SJCRH30 (cell line): ENCODE results near the gene MAPK14. TPM values are rescaled to one million over a fixed set of nuclear protein-coding genes. Genes with fewer than 3 reads are reported as not detected.
"Not testable (repeated sequence)": the region's sequence is repeated elsewhere in the genome, so short reads cannot be mapped to it uniquely, and the experiment has no call there.

Source experiments
- DNase-seq, 2 experiments: peaks; one replicate each; pipeline ENCODE4 v3.0.0-alpha.2; 2015 to 2020
- H3K27ac ChIP-seq: fragments of 250-450 bp; sonication (Bioruptor Pico); 2 replicates; pipeline ENCODE4 v1.5.1; 2020; ENCODE audit warnings: mild to moderate bottlenecking, moderate library complexity
- H3K27me3 ChIP-seq: fragments of 250-450 bp; sonication (Bioruptor Pico); 2 replicates; pipeline ENCODE4 v1.5.1; 2020; ENCODE audit warnings: mild to moderate bottlenecking, moderate library complexity
- H3K36me3 ChIP-seq: fragments of 250-450 bp; sonication (Bioruptor Pico); 2 replicates; pipeline ENCODE4 v1.5.1; 2020; ENCODE audit warnings: mild to moderate bottlenecking, moderate library complexity
- H3K4me1 ChIP-seq: fragments of 250-450 bp; sonication (Bioruptor Pico); 2 replicates; pipeline ENCODE4 v1.5.1; 2020; ENCODE audit warnings: mild to moderate bottlenecking, moderate library complexity
- H3K4me3 ChIP-seq: fragments of 250-450 bp; sonication (Bioruptor Pico); 2 replicates; pipeline ENCODE4 v1.5.1; 2020; ENCODE audit warnings: mild to moderate bottlenecking, moderate library complexity
- H3K9me3 ChIP-seq: fragments of 250-450 bp; sonication (Bioruptor Pico); replicated peaks from 2 replicates; pipeline ENCODE4 v1.5.1; 2020; ENCODE audit warnings: mild to moderate bottlenecking, moderate library complexity
- total RNA-seq: library from RNA; depleted of rRNA; stranded (reverse); fragments of >200 nt; shearing (Covaris generic); gene quantifications from 2 replicates; pipeline ENCODE4 v1.2.3, GENCODE V29; 2014

Gene MAPK14
- total RNA-seq, 1 experiment from 2014 or later = 43.8 TPM

DNA sequence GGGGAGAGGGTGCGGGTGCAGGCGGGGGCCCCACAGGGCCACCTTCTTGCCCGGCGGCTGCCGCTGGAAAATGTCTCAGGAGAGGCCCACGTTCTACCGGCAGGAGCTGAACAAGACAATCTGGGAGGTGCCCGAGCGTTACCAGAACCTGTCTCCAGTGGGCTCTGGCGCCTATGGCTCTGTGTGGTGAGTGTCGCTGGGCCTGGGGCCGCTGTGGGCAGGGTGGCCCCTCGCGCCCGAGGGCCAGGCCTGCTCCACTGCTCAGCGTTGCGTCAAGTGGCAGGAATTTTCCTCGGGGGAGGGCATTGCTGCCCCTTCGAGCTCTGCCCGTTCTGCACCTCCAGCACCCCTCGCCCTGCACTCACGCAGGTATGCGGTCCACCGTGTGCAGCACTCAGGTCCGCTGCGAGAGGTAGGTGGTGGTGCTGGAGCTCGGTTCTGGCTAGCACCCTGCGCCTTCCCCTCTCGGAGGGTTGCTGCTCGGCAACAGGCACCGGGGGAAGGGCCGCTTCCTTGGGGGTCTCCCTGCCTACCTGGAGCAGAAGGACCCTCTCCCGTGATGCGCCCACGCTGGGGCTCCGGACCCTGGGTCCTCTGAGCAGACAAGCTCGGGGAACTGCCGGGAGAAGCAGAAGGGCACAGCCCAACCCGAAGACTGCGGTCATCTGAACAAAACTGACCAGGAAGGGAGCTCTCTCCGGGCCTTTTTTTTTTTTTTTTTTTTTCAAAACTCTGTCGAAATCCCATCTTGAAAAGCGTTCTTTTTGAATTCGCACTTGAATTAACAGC lies 674 bp downstream of the MAPK14 start:
- peak; percentile 24 to 38 for DNase-seq
- no peaks in the 10 kb centered on the region for H3K27me3 ChIP-seq
- H3K9me3 ChIP-seq = no peaks in the 10 kb centered on the region
- no peaks in the 10 kb centered on the region for H3K4me1 ChIP-seq
- H3K36me3 ChIP-seq = no peaks in the 10 kb centered on the region
- H3K27ac ChIP-seq = peak overlapping the region; percentile 36
- peak overlapping the region; percentile 87 for H3K4me3 ChIP-seq

DNA sequence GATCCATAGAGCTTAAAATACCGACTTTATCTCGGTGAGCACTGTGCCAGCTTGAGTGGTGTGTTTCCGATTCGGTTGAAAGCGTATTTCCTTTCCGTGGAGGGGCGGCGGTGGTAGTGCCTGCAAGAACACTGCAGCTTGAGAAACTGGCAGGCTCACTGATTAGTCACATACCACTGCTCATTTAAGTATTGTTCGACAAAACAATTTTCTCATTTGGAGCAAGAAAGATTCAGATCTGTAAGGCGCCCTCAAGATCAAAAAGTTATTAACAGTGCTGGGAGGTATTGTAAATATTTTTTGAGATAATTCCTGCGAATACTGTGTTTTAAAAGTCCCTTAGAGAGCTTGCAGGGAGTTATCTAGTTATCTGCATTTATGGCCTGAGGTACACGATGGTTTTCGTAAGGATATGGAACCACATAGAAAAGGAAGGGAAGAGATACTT lies 1.3 kb downstream of the MAPK14 start:
- Histone ChIP-seq H3K27me3 (no peaks in the 10 kb centered on the region), H3K36me3 (no peaks in the 10 kb centered on the region), H3K9me3 (no peaks in the 10 kb centered on the region), H3K27ac (peak overlapping the region; percentile 36), H3K4me3 (peak overlapping the region; percentile 87), H3K4me1 (no peaks in the 10 kb centered on the region)
- peak; percentile 59 to 67 for DNase-seq

DNA sequence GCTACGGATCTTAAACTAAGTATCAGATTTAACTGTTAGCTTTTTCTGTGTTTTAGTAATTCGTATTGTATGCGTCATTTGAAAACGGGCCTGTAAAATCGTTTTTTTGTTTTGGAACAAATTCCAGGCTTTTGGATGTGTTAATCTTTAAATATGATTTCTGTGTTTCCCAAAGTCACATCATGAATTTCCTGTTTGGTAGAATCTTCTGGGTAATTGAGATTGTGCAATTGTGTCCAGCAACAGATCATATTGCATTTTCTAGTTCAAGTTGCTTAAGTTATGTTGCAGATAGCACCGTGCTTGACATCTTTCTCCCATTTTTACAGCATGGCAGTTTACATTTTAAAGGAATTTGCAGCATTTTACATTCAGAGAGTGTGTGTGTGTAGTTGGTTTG lies 1.9 kb downstream of the MAPK14 start:
- Histone ChIP-seq H3K4me1 (no peaks in the 10 kb centered on the region), H3K9me3 (no peaks in the 10 kb centered on the region), H3K27ac (peak overlapping the region; percentile 36), H3K27me3 (no peaks in the 10 kb centered on the region), H3K36me3 (no peaks in the 10 kb centered on the region), H3K4me3 (peak overlapping the region; percentile 87)
- peak in 1 of 2 experiments; percentile 14 for DNase-seq

DNA sequence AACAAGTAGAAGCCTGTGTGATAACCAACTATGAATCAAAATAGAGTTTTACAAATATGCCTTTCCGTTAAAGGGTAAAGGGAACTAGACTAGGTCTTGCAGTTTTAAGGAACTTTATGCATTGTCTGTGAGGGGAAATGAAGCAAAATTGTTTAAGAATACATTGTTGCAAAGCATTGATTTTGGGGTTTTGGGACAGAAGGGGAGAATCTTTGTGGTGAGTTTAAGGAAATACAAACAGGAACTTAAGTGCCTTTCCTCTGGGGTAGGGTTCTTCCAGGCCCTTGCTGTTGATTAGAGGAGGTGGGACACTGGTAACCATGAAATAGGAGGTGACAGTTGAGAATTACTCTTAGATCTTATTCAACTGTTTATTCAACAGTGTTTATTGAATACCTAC lies 4.7 kb downstream of the MAPK14 start:
- Histone ChIP-seq H3K4me3 (no peak overlapping the region), H3K27me3 (no peaks in the 10 kb centered on the region), H3K9me3 (no peaks in the 10 kb centered on the region), H3K36me3 (no peaks in the 10 kb centered on the region), H3K4me1 (no peaks in the 10 kb centered on the region), H3K27ac (no peak overlapping the region)
- DNase-seq = no peak

DNA sequence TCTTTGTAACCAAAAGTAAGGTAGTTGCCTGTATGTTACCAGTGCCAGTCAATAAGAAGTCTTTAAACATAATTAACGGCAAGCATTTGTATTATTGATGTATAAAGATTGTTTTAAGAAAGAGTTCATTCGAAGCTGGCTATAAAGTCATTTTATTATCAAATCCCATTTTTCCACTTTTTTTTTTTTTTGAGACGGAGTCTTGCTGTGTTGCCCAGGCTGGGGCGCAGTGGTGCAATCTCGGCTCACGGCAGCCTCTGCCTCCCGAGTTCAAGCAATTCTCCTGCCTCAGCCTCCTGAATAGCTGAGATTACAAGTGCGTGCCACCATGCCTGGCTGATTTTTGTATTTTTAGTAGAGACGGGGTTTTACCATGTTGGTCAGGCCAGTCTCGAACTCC lies 5.5 kb downstream of the MAPK14 start:
- H3K36me3 ChIP-seq, H3K9me3 ChIP-seq, DNase-seq: not testable (repeated sequence)

DNA sequence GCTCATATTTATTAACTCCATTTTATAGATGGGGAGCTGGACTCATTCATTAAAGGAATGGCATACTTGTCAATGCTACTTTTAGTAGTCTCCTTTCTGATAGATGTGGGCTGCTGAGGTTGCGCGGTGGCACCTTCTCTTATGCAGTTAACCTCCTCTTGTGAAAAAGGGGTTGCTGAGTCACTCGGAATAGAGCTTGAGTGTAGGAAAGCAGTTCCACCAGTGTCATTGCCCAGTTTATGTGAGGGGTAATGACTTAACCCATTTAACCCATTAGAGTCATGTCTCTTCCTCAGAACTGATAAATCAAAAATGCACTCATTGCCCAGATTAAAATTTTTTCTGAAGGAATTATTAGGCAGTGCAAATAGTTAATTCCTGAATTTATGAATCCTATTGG lies 6.3 kb downstream of the MAPK14 start:
- H3K27me3 ChIP-seq = no peaks in the 10 kb centered on the region
- DNase-seq = no peak
- no peak overlapping the region for H3K4me3 ChIP-seq
- no peaks in the 10 kb centered on the region for H3K36me3 ChIP-seq
- no peaks in the 10 kb centered on the region for H3K4me1 ChIP-seq
- no peak overlapping the region for H3K27ac ChIP-seq
- no peaks in the 10 kb centered on the region for H3K9me3 ChIP-seq

More for the DNA sequence above, 5.5 kb downstream of the MAPK14 start:
- not testable (repeated sequence) for H3K27me3 ChIP-seq, H3K4me3 ChIP-seq, H3K4me1 ChIP-seq, H3K27ac ChIP-seq

DNA sequence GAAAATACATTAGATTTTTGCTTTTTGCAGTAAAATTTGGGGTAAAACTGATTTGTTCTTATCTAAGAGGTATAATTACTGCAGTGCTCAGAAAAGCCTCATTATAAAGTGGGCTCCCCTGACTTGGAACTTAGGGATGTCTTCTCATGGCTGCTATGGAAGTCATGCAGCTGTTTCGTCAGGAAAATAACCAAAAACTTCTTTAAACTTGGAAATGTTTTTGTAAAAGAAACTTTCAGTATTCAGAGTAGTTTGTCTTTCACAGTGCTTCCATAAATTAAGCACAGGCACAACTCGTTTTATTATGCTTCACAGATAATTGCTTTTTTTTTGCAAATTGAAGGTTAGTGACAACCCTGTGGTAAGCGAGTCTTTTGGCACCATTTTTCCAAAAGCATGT lies 6.8 kb downstream of the MAPK14 start:
- Histone ChIP-seq H3K27me3 (no peaks in the 10 kb centered on the region), H3K4me3 (no peak overlapping the region), H3K9me3 (no peaks in the 10 kb centered on the region), H3K36me3 (no peaks in the 10 kb centered on the region), H3K27ac (no peak overlapping the region), H3K4me1 (no peaks in the 10 kb centered on the region)
- DNase-seq = no peak

DNA sequence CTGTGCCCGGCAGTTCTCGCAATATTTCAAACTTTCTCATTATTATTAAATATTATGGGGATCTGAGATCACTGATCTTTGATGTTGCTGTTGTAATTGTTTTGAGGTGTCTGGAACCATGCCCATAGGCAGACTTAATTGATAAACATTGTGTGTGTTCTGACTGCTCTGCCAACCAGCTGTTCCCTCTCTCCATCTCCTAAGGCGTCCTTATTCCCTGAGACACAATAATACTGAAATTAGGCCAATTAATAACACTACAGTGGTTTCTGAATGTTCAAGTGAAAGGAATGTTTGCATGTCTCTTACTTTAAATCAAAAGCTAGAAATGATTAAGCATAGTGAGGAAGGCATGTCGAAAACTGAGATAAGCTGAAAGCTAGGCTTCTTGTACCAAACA lies 7.6 kb downstream of the MAPK14 start:
- DNase-seq = peak in 1 of 2 experiments; percentile 3
- no peaks in the 10 kb centered on the region for H3K27me3 ChIP-seq

DNA sequence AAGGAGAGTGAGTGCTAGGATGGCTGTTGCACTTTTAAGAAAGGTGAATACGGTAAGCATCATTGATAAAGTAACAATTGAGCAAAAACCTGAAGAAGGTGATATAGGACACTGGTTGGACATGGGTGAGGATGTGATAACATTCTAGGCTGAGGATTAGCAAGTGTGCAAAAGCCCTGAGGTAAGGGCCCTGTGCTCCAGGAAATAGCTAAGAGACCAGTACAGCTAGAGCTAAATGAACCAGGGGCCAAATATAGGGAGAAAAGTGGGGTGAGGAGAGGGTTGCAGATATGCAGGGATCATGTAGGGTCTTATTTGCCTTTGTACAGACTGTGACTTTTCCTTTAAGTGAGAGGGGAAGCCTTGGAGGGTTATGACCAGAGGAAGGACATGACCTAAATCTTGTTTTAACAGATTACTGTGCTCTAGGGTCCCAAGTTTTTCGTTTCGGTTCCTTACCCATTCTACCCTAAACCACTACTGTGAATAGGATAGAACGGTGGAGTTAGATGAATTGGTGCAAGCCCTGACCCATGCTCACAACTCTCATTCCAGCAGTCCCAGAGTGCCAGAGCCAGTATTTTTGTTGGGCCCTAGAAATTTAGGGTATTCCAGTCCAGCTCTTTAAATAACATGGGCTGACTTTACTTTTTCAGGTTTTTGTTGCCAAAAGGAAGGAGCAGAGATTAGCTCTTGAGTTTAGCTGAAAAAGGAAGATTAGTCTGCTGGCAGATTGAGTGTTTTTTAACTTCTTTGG lies 10.7 kb downstream of the MAPK14 start:
- Histone ChIP-seq H3K9me3 (no peaks in the 10 kb centered on the region), H3K4me3 (no peak overlapping the region), H3K4me1 (no peaks in the 10 kb centered on the region), H3K36me3 (no peaks in the 10 kb centered on the region), H3K27ac (no peak overlapping the region), H3K27me3 (no peaks in the 10 kb centered on the region)
- no peak for DNase-seq

More for the DNA sequence above, 7.6 kb downstream of the MAPK14 start:
- H3K4me1 ChIP-seq = no peaks in the 10 kb centered on the region
- H3K9me3 ChIP-seq = no peaks in the 10 kb centered on the region
- no peaks in the 10 kb centered on the region for H3K36me3 ChIP-seq
- no peak overlapping the region for H3K27ac ChIP-seq
- no peak overlapping the region for H3K4me3 ChIP-seq

DNA sequence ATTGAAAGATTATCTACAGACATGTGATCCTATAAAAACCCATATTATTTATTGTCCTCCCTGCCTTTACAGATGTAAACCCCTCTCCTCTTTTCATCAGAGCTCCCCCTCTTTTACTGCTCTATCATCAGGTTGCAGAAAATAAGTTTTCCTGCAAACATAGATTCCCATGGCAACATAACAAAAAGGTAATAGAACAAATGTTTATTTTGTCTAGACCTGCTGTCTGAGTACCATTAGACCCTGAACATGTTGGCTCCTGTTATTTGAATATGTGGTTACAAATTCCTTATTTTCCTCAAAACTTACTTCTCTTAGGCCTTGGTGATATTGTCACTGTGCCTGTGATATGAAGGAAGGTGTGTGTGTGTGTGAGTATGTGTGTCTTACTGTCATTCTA lies 11.5 kb downstream of the MAPK14 start:
- H3K36me3 ChIP-seq = no peaks in the 10 kb centered on the region
- no peaks in the 10 kb centered on the region for H3K9me3 ChIP-seq
- no peak overlapping the region for H3K27ac ChIP-seq
- no peak for DNase-seq
- no peaks in the 10 kb centered on the region for H3K4me1 ChIP-seq
- no peak overlapping the region for H3K4me3 ChIP-seq
- no peaks in the 10 kb centered on the region for H3K27me3 ChIP-seq

DNA sequence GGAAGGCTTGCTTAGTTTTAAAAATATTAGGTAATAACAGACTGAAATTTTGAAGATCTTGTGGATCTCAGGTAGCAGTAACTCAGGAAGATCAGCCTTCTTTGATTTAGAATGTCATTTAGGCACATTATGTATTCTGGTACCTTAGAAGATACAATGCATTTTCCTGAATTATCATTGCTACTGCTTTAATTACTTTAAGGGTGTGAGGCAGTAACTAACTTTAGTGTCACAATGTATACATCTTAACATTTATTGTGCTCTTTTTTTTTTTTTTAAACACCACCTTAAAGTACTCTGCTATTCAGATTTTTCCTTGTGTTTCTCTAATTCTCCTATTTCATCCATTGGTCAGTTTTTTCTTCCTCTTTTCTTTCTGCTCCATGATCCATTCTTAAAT lies 13.3 kb downstream of the MAPK14 start:
- no peaks in the 10 kb centered on the region for H3K4me1 ChIP-seq
- H3K9me3 ChIP-seq = no peaks in the 10 kb centered on the region
- DNase-seq = no peak
- H3K27ac ChIP-seq = no peak overlapping the region
- no peak overlapping the region for H3K4me3 ChIP-seq
- no peaks in the 10 kb centered on the region for H3K36me3 ChIP-seq
- no peaks in the 10 kb centered on the region for H3K27me3 ChIP-seq

DNA sequence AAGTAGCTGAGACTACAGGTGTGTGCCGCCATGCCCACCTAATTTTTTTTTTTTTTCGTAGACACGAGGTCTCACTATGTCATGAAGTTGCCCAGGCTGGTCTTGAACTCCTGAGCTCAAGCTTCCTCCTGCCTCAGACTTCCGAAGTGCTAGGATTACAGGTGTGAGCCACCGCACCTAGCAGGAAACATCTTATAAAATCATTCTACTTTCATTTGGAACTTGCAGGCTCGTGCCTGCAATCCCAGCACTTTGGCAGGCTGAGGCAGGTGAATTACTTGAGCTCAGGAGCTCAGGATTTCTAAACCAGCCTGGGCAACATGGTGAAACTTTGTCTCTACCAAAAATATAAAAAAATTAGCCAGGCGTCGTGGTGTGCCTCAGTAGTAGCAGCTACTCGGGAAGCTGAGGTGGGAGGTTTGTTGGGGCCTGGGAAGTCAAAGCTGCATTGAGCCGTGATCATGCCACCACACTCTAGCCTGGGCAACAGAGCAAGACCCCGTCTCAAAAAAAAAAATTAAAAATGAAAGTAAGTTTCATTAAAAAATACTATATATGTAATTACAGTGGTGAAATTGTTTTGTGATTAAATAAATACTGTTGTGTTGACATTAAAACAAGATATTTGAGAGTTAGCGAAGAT lies 15.1 kb downstream of the MAPK14 start:
- DNase-seq = no peak
- no peak overlapping the region for H3K27ac ChIP-seq
- H3K4me1 ChIP-seq = no peaks in the 10 kb centered on the region
- H3K4me3 ChIP-seq = no peak overlapping the region
- no peaks in the 10 kb centered on the region for H3K27me3 ChIP-seq
- no peaks in the 10 kb centered on the region; the same call in 1 of the 2 replicates for H3K36me3 ChIP-seq
- H3K9me3 ChIP-seq = no peaks in the 10 kb centered on the region

DNA sequence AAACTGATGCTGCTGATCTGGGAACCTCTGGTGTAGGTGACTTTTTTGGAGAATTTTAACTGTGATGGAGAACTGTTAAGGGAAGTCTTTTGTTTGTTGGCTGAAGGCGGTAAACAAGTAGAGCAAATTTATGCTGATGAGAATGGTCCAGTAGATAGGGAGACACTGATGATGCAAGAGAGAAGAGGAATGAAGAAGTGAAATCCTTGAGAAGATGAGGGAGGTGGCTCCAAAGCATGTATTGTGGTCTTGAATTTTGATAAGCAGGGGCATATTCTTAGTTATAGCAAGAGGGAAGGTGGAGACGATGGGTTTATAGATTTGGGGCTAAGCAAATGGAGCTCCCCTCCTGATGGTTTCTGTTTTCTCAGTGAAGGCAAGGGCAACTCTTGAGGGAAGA lies 22.0 kb downstream of the MAPK14 start:
- no peak overlapping the region for H3K27ac ChIP-seq
- no peak for DNase-seq
- H3K9me3 ChIP-seq = no peaks in the 10 kb centered on the region
- H3K4me3 ChIP-seq = no peak overlapping the region
- no peaks in the 10 kb centered on the region for H3K27me3 ChIP-seq
- no peaks in the 10 kb centered on the region for H3K4me1 ChIP-seq
- peaks cover 10% of the 10 kb centered on the region for H3K36me3 ChIP-seq

DNA sequence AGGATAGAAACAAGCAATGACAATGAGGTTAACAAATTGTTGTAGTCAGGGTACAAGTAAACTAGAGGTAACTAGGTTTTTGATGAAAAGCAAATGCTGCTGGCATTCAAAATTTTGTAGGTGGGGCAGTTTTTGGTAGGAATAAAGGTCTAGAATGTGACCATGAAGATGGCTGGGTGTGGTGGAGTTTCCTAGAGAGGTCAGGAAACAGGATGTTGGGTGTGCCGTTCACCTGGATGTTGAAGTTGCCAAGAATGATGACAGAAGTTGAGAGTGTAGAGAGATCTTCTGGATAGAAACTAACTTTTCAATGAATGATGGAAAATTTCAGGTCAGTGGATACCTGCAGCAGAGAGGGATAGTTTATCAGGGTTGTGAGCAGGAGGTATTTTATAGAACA lies 22.7 kb downstream of the MAPK14 start:
- no peak for DNase-seq
- no peak overlapping the region for H3K4me3 ChIP-seq

More for the DNA sequence above, 22.7 kb downstream of the MAPK14 start:
- Histone ChIP-seq H3K36me3 (peaks cover 14% of the 10 kb centered on the region), H3K27ac (no peak overlapping the region), H3K27me3 (no peaks in the 10 kb centered on the region), H3K4me1 (peaks cover 4% of the 10 kb centered on the region; the same call in 1 of the 2 replicates), H3K9me3 (no peaks in the 10 kb centered on the region)
